Activated CD8-positive, alpha-beta T cell treated with anti-CD3 and anti-CD28 coated beads, Interleukin-2, amount 10 ng/mL, durations not matched to agents 7 days and 5 days (primary cell): ENCODE data around the gene PGP. TPM values are rescaled to one million over a fixed set of nuclear protein-coding genes. Genes with fewer than 3 reads are reported as not detected.
"Not testable (repeated sequence)": the region's sequence is repeated elsewhere in the genome, so short reads cannot be mapped to it uniquely, and the experiment has no call there.

Experiments
- ATAC-seq: fragments of 150-1000 bp; cut with Tn5 transposase; one replicate; pipeline ENCODE4 v1.10.0; 2021; ENCODE audit warnings: moderate library complexity
- CTCF ChIA-PET: fragments of 350-600 bp; sonication (Branson Sonifier 250); formaldehyde crosslinking; loops from one replicate; lab custom pipeline; 2021; ENCODE audit warnings: antibody characterized with exemption; lab: Charles Lee
- POLR2A ChIA-PET: fragments of 350-600 bp; sonication (Branson Sonifier 250); formaldehyde crosslinking; loops from one replicate; lab custom pipeline; 2021; ENCODE audit warnings: antibody characterized with exemption; lab: Charles Lee
- DNase-seq: peaks from one replicate; pipeline ENCODE4 v3.0.0-alpha.2; 2020
- H3K27ac Mint-ChIP-seq: one replicate; pipeline ENCODE4 v1.8.0; 2021; ENCODE audit warnings: mild to moderate bottlenecking, mixed read lengths
- H3K27me3 Mint-ChIP-seq: one replicate; pipeline ENCODE4 v1.8.0; 2021; ENCODE audit warnings: low read depth, mixed read lengths
- H3K36me3 Mint-ChIP-seq: one replicate; pipeline ENCODE4 v1.8.0; 2021; ENCODE audit warnings: low read depth, mixed read lengths
- H3K4me1 Mint-ChIP-seq: one replicate; pipeline ENCODE4 v1.8.0; 2021; ENCODE audit warnings: low read depth, mixed read lengths
- H3K4me3 Mint-ChIP-seq: one replicate; pipeline ENCODE4 v1.8.0; 2021; ENCODE audit warnings: mild to moderate bottlenecking, mixed read lengths
- H3K9me3 Mint-ChIP-seq: one replicate; pipeline ENCODE4 v1.8.0; 2022; ENCODE audit warnings: mixed read lengths; ENCODE audit not compliant: insufficient read depth
- total RNA-seq, 2 experiments: library from RNA; stranded (reverse); gene quantifications; one replicate each; pipeline ENCODE4 v1.2.3, GENCODE V29; 2021

The PGP gene
- total RNA-seq: 10 to 100 TPM; 28.5 to 29.0 TPM

GRCh38 chr16:2214719-2214968 is at the start of gene PGP:
PGP (minus strand) TSS chr16:2214840; CDS start chr16:2214777, 63 bp downstream.
- no peaks in the 10 kb centered on the region for H3K9me3 Mint-ChIP-seq
- ATAC-seq (peak; percentile 97), DNase-seq (no peak)
- peak within 1 kb of the TSS; percentile 85 for H3K4me3 Mint-ChIP-seq
- CTCF ChIA-PET: interaction anchor here (1.0 to 1.6 kb wide), 3 partner anchors 9 to 60 kb away, joined by 5 to 6 read pairs (median 6); partner anchors contain the start of genes MLST8 and TRAF7
- peaks cover 24% of the 10 kb centered on the region for H3K4me1 Mint-ChIP-seq
- peaks cover 18% of the 10 kb centered on the region for H3K36me3 Mint-ChIP-seq
- H3K27me3 Mint-ChIP-seq: no peaks in the 10 kb centered on the region
- H3K27ac Mint-ChIP-seq: peak within 1 kb of the TSS; percentile 93
- POLR2A ChIA-PET: interaction anchor here (0.6 to 1.8 kb wide), 7 partner anchors 9 to 537 kb away, joined by 3 to 7 read pairs (median 3); no protein-coding TSS in a partner anchor

GRCh38 chr16:2263026-2263425 is 48.4 kb upstream of the PGP start:
- peaks cover 35% of the 10 kb centered on the region for H3K4me1 Mint-ChIP-seq
- not testable (repeated sequence) for ATAC-seq, H3K27ac Mint-ChIP-seq, DNase-seq, H3K9me3 Mint-ChIP-seq, H3K27me3 Mint-ChIP-seq, H3K4me3 Mint-ChIP-seq
- CTCF ChIA-PET: interaction anchor here (1.1 to 3.1 kb wide), 2 partner anchors 11 to 240 kb away, joined by 3 to 9 read pairs; partner anchors contain the start of gene ECI1
- peaks cover 74% of the 10 kb centered on the region for H3K36me3 Mint-ChIP-seq
- POLR2A ChIA-PET: interaction anchor here (0.7 to 2.0 kb wide), 3 partner anchors 11 to 121 kb away, joined by 3 to 14 read pairs (median 4); partner anchors contain the start of gene ECI1

- no peak overlapping the region for H3K27ac Mint-ChIP-seq
- POLR2A ChIA-PET: interaction anchor here (1.2 kb wide), 1 partner anchor 10 kb away, joined by 4 read pairs; no protein-coding TSS in a partner anchor
- DNase-seq (no peak), ATAC-seq (no peak)
- peaks cover 81% of the 10 kb centered on the region for H3K36me3 Mint-ChIP-seq
- H3K9me3 Mint-ChIP-seq: no peaks in the 10 kb centered on the region
- H3K4me3 Mint-ChIP-seq: no peak overlapping the region
- peaks cover 19% of the 10 kb centered on the region for H3K4me1 Mint-ChIP-seq
- CTCF ChIA-PET: interaction anchor here (1.1 kb wide), 1 partner anchor 9 kb away, joined by 4 read pairs; the partner anchor contains the start of gene ECI1
- H3K27me3 Mint-ChIP-seq: no peaks in the 10 kb centered on the region
Measured at GRCh38 chr16:2260250-2260649, 45.6 kb upstream of the PGP start.

- H3K27me3 Mint-ChIP-seq, H3K4me1 Mint-ChIP-seq, ATAC-seq, H3K4me3 Mint-ChIP-seq, H3K27ac Mint-ChIP-seq, H3K9me3 Mint-ChIP-seq, DNase-seq: not testable (repeated sequence)
- H3K36me3 Mint-ChIP-seq: peaks cover 77% of the 10 kb centered on the region
- ChIA-PET CTCF (interaction anchor here (1.1 to 1.3 kb wide), 2 partner anchors 11 to 82 kb away, joined by 3 read pairs; partner anchors contain the start of gene ABCA3), POLR2A (interaction anchor here (0.7 to 1.5 kb wide), 3 partner anchors 10 to 257 kb away, joined by 3 to 5 read pairs (median 3); no protein-coding TSS in a partner anchor)
Measured at GRCh38 chr16:2258530-2258929, 43.9 kb upstream of the PGP start.

GRCh38 chr16:2257726-2258125 is 43.1 kb upstream of the PGP start:
- peaks cover 79% of the 10 kb centered on the region for H3K36me3 Mint-ChIP-seq

GRCh38 chr16:2256531-2257140 is 42.0 kb upstream of the PGP start:
- Mint-ChIP-seq H3K4me1 (peaks cover 4% of the 10 kb centered on the region), H3K9me3 (no peaks in the 10 kb centered on the region), H3K27ac (peak overlapping the region; percentile 23), H3K4me3 (no peak overlapping the region), H3K36me3 (peaks cover 76% of the 10 kb centered on the region), H3K27me3 (no peaks in the 10 kb centered on the region)
- POLR2A ChIA-PET: interaction anchor here (0.7 to 1.5 kb wide), 2 partner anchors 10 to 1445 kb away, joined by 3 read pairs; no protein-coding TSS in a partner anchor
- ATAC-seq: no peak
- DNase-seq: no peak
- CTCF ChIA-PET: no interaction called here

More at GRCh38 chr16:2257726-2258125, 43.1 kb upstream of the PGP start:
- Mint-ChIP-seq H3K27ac (no peak overlapping the region), H3K9me3 (no peaks in the 10 kb centered on the region), H3K27me3 (no peaks in the 10 kb centered on the region), H3K4me1 (peaks cover 5% of the 10 kb centered on the region), H3K4me3 (no peak overlapping the region)
- ChIA-PET POLR2A (interaction anchor here (0.7 to 1.5 kb wide), 3 partner anchors 11 to 258 kb away, joined by 3 to 5 read pairs (median 3); no protein-coding TSS in a partner anchor), CTCF (interaction anchor here (1.1 to 1.3 kb wide), 2 partner anchors 10 to 83 kb away, joined by 3 read pairs; partner anchors contain the start of gene ABCA3)
- ATAC-seq: no peak
- no peak for DNase-seq

GRCh38 chr16:2253293-2253692 is 38.7 kb upstream of the PGP start:
- no peak for DNase-seq
- Mint-ChIP-seq H3K4me3 (no peak overlapping the region), H3K27ac (peak overlapping the region; percentile 52), H3K4me1 (peaks cover 8% of the 10 kb centered on the region), H3K36me3 (peaks cover 56% of the 10 kb centered on the region), H3K9me3 (no peaks in the 10 kb centered on the region), H3K27me3 (no peaks in the 10 kb centered on the region)
- ChIA-PET POLR2A (interaction anchor here (0.6 to 3.5 kb wide), 3 partner anchors 10 to 12 kb away, joined by 3 to 14 read pairs (median 4); no protein-coding TSS in a partner anchor), CTCF (interaction anchor here (1.9 kb wide), 1 partner anchor 9 kb away, joined by 9 read pairs; no protein-coding TSS in a partner anchor)
- ATAC-seq: no peak

GRCh38 chr16:2252806-2253148 is 38.1 kb upstream of the PGP start:
- ATAC-seq (no peak), DNase-seq (no peak)
- POLR2A ChIA-PET: interaction anchor here (1.5 to 3.5 kb wide), 3 partner anchors 10 to 98 kb away, joined by 5 to 14 read pairs (median 11); partner anchors contain the start of gene TRAF7
- Mint-ChIP-seq H3K36me3 (peaks cover 51% of the 10 kb centered on the region), H3K9me3 (no peaks in the 10 kb centered on the region), H3K4me3 (no peak overlapping the region), H3K4me1 (peaks cover 6% of the 10 kb centered on the region), H3K27ac (peak overlapping the region; percentile 52), H3K27me3 (no peaks in the 10 kb centered on the region)
- CTCF ChIA-PET: interaction anchor here (0.7 to 2.6 kb wide), 6 partner anchors 10 to 97 kb away, joined by 3 to 18 read pairs (median 10); partner anchors contain the start of genes E4F1, MLST8 and TRAF7

- Mint-ChIP-seq H3K9me3 (no peaks in the 10 kb centered on the region), H3K27ac (peak within 1 kb of the TSS; percentile 91), H3K4me3 (peak within 1 kb of the TSS; percentile 87), H3K27me3 (no peaks in the 10 kb centered on the region), H3K36me3 (peaks cover 42% of the 10 kb centered on the region), H3K4me1 (peaks cover 5% of the 10 kb centered on the region)
- ATAC-seq (peak; percentile 87), DNase-seq (peak; percentile 86)
- ChIA-PET POLR2A (interaction anchor here (0.6 to 3.5 kb wide), 13 partner anchors 10 to 229 kb away, joined by 3 to 15 read pairs (median 4); partner anchors contain the start of genes MLST8, PGP, RNPS1 and TRAF7), CTCF (interaction anchor here (0.8 to 2.6 kb wide), 14 partner anchors 8 to 250 kb away, joined by 3 to 18 read pairs (median 4); partner anchors contain the start of genes E4F1, MLST8, NTHL1 and TEDC2)
Measured at GRCh38 chr16:2251296-2252111, 36.9 kb upstream of the PGP start, which contains the start of gene ECI1. ECI1 (minus strand) TSS chr16:2251587; CDS start chr16:2251566, 21 bp downstream.

GRCh38 chr16:2250652-2251295 is 36.1 kb upstream of the PGP start:
- DNase-seq: peak; percentile 57
- no peak for ATAC-seq
- ChIA-PET CTCF (interaction anchor here (0.8 to 2.6 kb wide), 11 partner anchors 9 to 251 kb away, joined by 3 to 18 read pairs (median 4); partner anchors contain the start of genes E4F1, MLST8, NTHL1 and TRAF7), POLR2A (interaction anchor here (0.6 to 3.5 kb wide), 9 partner anchors 9 to 228 kb away, joined by 3 to 15 read pairs (median 4); partner anchors contain the start of genes MLST8, RNPS1 and TRAF7)
- Mint-ChIP-seq H3K4me3 (peak overlapping the region; percentile 87), H3K36me3 (peaks cover 41% of the 10 kb centered on the region), H3K4me1 (peaks cover 5% of the 10 kb centered on the region), H3K27ac (peak overlapping the region; percentile 91), H3K9me3 (no peaks in the 10 kb centered on the region), H3K27me3 (no peaks in the 10 kb centered on the region)
